Urinary bladder (tissue), 4 donors: Measurements from ENCODE around the gene SSTR1. TPM values are rescaled to one million over a fixed set of nuclear protein-coding genes. Genes with fewer than 3 reads are reported as not detected.

Source experiments
- DNase-seq: peaks from one replicate; pipeline ENCODE4 v3.0.0-alpha.2; 2015; ENCODE audit errors: extremely low spot score
- H3K27ac ChIP-seq: one replicate; pipeline ENCODE4 v1.5.1; 2013; ENCODE audit warnings: low read depth, mild to moderate bottlenecking, moderate library complexity
- H3K36me3 ChIP-seq: one replicate; pipeline ENCODE4 v1.6.1; 2013; ENCODE audit warnings: mild to moderate bottlenecking, moderate library complexity; ENCODE audit not compliant: insufficient read depth
- H3K4me1 ChIP-seq: one replicate; pipeline ENCODE4 v1.6.1; 2013; ENCODE audit warnings: mild to moderate bottlenecking, moderate library complexity; ENCODE audit not compliant: insufficient read depth
- H3K4me3 ChIP-seq: one replicate; pipeline ENCODE4 v1.5.1; 2013; ENCODE audit warnings: low read depth, low read length
- WGBS: extraction: QIAGEN DNeasy Blood & Tissue Kit; methylation state at CpG from one replicate; pipeline ENCODE4 v1.1.7; 2013; 5-methylcytosine and 5-hydroxymethylcytosine counted together
- polyA plus RNA-seq: library from polyadenylated mRNA; stranded (reverse); fragments of 200-250 nt; gene quantifications from one replicate; pipeline ENCODE4 v1.2.3, GENCODE V29; 2013
- total RNA-seq: library from RNA; depleted of rRNA; stranded (reverse); fragments of >200 nt; gene quantifications from one replicate; pipeline ENCODE4 v1.2.3, GENCODE V29; 2014
- donor health status: healthy with polysubstance abuse.
- donor health status: healthy.

Gene SSTR1
- total and polyA plus RNA-seq, 2 donors, result 0.37 to 2.6 TPM

GRCh38 chr14:38197001-38197783 is 10.5 kb upstream of the SSTR1 start:
- DNase-seq, result no peak
- Histone ChIP-seq H3K27ac (no peak overlapping the region), H3K36me3 (no peaks in the 10 kb centered on the region), H3K4me3 (no peak overlapping the region), H3K4me1 (no peaks in the 10 kb centered on the region)

GRCh38 chr14:38197784-38198335 is 9.8 kb upstream of the SSTR1 start:
- Histone ChIP-seq H3K36me3 (no peaks in the 10 kb centered on the region), H3K4me3 (no peak overlapping the region), H3K4me1 (no peaks in the 10 kb centered on the region), H3K27ac (no peak overlapping the region)
- 92% methylated on average over 2 of the region's 2 CpGs for WGBS
- no peak for DNase-seq

- Histone ChIP-seq H3K27ac (no peak overlapping the region), H3K4me1 (no peaks in the 10 kb centered on the region), H3K4me3 (no peak overlapping the region), H3K36me3 (no peaks in the 10 kb centered on the region)
- 67% methylated on average over 4 of the region's 4 CpGs for WGBS
- DNase-seq, result no peak
Observed at GRCh38 chr14:38198425-38198824, 9.3 kb upstream of the SSTR1 start.

- 83% methylated on average over 9 of the region's 9 CpGs for WGBS
- H3K4me1 ChIP-seq, result no peaks in the 10 kb centered on the region
- no peak overlapping the region for H3K4me3 ChIP-seq
- DNase-seq, result no peak
- H3K27ac ChIP-seq, result no peak overlapping the region
- no peaks in the 10 kb centered on the region for H3K36me3 ChIP-seq
Observed at GRCh38 chr14:38199076-38199475, 8.6 kb upstream of the SSTR1 start.

DNA sequence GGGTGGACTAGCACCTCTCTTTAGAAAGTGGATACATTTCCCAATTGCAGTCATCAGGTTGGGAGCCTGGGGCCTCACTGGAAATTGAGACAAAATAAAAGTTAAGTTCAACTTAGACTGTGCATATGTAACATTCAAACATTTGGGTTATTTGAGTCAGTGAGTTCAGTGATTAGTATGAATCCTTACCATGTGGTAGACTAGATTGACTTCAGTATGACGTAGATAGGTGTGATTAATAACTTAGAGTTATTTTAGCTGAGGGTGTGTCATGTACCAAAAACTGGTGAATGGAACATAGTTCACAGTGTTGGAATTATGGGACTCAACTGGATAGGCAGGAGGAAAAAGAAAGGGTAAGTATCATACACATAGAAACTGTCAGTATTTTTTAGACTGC is 8.0 kb upstream of the SSTR1 start:
- no peaks in the 10 kb centered on the region for H3K4me1 ChIP-seq
- no peak overlapping the region for H3K27ac ChIP-seq
- WGBS, result 80% methylated on average over 1 of the region's 1 CpG
- H3K4me3 ChIP-seq, result no peak overlapping the region
- no peaks in the 10 kb centered on the region for H3K36me3 ChIP-seq
- no peak for DNase-seq

DNA sequence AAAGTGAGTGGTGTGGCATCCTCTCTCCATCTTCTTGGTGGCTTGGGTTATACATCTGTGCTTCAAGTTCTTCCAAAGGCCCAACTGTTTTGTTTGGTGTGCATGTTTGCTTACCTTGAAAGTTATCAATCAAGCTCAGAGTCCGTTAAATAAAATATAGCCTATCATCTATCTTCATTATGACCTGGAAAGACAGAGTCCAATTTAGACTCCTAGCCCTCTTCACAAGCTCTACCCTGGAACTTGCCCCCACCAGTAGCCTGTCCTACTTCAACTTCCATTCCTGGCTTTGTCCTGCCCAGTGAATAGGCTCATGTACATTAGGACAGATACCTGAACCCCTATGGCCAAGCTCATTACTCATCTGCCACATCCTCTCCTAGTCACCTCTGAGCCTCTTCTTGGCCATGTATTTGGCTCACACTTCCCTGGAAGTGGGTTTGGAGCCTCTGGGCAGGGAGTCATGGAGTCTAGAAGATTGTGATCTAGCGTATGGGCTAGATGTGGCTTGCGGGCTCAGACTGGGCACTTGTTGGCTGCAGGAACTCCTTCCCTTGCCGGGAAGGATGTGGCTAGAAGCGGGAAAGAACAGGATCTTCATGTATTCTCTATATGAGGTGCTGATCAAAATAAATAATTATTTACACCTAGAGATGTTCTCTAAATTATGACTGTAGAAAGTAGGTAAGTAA is 6.4 kb upstream of the SSTR1 start:
- Histone ChIP-seq H3K27ac (no peak overlapping the region), H3K4me3 (no peak overlapping the region), H3K36me3 (no peaks in the 10 kb centered on the region), H3K4me1 (no peaks in the 10 kb centered on the region)
- WGBS, result 96% methylated on average over 5 of the region's 5 CpGs
- DNase-seq, result no peak

GRCh38 chr14:38202444-38203191 is 5.1 kb upstream of the SSTR1 start:
- Histone ChIP-seq H3K36me3 (no peaks in the 10 kb centered on the region), H3K4me3 (no peak overlapping the region), H3K4me1 (no peaks in the 10 kb centered on the region), H3K27ac (no peak overlapping the region)
- no peak for DNase-seq
- WGBS, result 77% methylated on average over 5 of the region's 5 CpGs

DNA sequence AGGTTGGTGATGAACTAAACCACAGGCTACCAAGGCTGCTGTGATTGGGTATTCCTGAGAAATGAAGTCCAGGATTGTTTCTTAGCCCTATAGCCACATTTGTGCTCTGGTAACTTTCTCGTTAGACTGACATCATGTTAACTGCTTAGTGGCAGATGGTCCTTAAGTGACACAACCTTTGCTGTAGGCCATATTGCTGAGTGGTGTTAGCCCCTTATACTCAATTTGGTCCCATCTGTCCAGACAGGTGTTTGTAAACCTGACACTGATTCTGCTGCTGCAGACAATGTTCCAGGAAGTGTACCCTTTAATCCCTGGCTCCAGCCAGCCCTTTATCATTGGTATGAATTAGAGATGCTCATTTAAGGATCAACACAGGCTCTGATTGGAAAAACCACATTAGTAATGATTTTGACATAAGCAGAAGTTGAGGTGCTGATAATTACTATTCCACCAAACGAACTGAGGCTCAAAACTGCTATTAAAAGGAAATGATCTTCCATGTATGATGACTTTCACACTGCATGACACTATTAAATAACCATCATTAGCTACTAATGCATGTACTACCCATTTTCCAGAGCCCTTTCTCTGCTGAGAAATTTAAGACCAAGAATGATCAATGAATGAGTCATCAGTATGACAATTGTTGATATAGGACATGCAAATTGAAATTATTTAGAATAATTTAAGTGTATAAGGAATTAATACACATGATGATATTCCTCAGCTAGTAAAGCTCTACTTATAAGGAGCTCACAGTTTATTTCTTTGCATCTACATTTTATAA is 3.6 kb upstream of the SSTR1 start:
- H3K36me3 ChIP-seq, result no peaks in the 10 kb centered on the region
- H3K4me3 ChIP-seq, result no peak overlapping the region
- 68% methylated on average over 2 of the region's 2 CpGs for WGBS
- no peak for DNase-seq
- no peak overlapping the region for H3K27ac ChIP-seq
- H3K4me1 ChIP-seq, result no peaks in the 10 kb centered on the region

GRCh38 chr14:38204719-38205115 is 3.0 kb upstream of the SSTR1 start:
- no peak for DNase-seq
- no peaks in the 10 kb centered on the region for H3K36me3 ChIP-seq

DNA sequence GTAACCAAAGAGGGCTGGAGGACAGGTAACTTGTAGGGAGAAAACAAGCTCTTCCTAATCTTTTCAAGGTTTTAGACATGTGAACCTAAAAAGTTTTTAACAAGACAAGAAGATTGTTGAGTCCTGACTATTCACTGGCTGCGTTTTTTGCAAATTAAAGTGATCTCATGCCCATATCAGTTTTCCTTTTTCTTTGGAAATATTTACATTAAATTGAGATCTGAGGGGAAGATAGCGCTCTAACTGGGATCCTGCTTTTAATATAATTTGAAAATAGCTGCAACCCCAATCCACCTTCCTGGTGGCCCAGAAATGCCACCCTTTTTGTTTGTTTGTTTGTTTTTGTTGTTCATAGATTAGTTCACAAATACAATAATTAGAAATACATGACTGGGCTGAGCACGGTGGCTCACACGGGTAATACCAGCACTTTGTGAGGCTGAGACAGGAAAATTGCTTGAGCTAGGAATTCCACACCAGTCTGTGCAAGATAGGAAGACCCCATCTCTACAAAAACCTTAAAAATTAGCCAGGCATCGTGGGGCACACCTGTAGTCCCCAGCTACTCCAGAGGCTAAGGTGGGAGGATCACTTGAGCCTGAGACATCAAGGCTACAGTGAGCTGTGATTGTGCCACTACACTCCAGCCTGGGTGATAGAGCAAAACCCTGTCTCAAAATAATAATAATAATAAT is 2.4 kb upstream of the SSTR1 start:
- 67% methylated on average over 5 of the region's 5 CpGs for WGBS
- DNase-seq, result no peak
- H3K36me3 ChIP-seq, result no peaks in the 10 kb centered on the region
- H3K4me1 ChIP-seq, result no peaks in the 10 kb centered on the region
- H3K4me3 ChIP-seq, result no peak overlapping the region
- H3K27ac ChIP-seq, result no peak overlapping the region

More at GRCh38 chr14:38204719-38205115, 3.0 kb upstream of the SSTR1 start:
- Histone ChIP-seq H3K4me3 (no peak overlapping the region), H3K27ac (no peak overlapping the region), H3K4me1 (no peaks in the 10 kb centered on the region)

DNA sequence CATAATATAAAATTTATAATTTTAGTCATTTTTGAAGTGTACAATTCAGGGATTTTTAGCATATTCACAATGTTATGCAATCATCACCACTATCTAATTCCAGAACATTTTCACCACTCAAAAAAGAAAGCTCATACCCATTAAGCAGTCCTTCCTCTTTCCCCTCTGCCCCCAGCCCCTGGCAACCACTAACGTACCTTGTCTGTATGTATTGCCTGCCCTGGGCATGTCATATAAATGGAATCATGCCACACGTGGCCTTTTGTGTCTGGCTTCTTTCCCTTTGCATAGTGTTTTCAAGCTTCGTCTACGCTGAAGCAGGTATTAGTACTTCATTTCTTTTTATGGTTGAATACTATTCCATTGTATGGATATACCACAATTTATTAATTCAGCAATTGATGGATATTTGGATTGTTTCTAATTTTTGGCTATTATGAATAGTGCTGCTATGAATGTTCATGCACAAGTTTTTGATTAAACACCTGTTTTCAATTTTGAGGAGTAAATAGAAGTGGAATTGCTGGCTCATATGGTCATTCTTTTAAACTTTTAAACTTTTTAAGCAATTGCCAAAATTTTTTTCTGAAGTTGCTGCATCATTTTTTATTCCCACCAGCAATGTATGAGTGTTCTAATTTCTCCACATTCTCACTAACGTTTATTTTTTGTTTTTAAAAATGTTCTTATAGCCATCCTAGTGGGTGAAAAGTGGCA is 1.6 kb upstream of the SSTR1 start:
- Histone ChIP-seq H3K4me3 (no peak overlapping the region), H3K36me3 (no peaks in the 10 kb centered on the region), H3K27ac (no peak overlapping the region), H3K4me1 (no peaks in the 10 kb centered on the region)
- no peak for DNase-seq
- 84% methylated on average over 5 of the region's 5 CpGs for WGBS

DNA sequence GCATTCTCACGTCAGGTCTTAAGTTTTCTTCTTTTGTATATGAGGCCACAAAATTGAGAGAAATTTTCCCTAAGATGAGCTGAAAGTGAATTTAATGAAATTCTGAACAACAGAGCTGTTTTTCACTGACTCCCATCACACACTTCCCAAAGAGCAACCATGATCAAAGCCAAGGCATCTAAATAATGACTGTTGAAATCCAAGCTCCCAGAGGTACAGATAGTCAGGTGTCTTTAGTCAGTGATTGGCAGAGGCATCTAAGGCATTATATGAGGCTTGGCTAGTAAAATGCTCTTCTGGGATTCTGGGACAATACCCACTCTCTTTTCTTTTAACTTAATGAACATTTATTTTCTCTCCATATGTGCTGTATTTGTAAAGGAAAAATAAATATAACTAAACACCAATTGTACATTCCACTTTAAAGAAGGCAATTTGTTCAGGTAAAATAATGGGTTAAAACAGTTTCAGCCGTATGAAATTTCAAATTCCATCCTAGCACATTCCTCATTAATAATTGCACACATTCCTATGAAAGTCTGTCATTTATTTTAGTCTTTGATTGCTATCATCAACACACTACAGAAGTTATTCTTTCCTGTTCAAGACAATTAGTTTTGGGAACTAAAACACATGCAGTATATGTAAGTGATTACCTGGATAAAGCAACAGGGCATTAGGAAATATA is 871 bp upstream of the SSTR1 start:
- 54% methylated on average over 2 of the region's 2 CpGs for WGBS
- Histone ChIP-seq H3K4me1 (no peaks in the 10 kb centered on the region), H3K27ac (no peak overlapping the region), H3K36me3 (no peaks in the 10 kb centered on the region), H3K4me3 (no peak overlapping the region)
- no peak for DNase-seq
